Hepatocyte (in vitro differentiated cells): ENCODE data around the gene ATAT1. TPM values are rescaled to one million over a fixed set of nuclear protein-coding genes. Genes with fewer than 3 reads are reported as not detected.

Experiments used
- DNase-seq: peaks from one replicate; pipeline ENCODE4 v3.0.0-alpha.2; 2016; ENCODE audit warnings: low spot score
- H2AFZ ChIP-seq: fragments of 200-600 bp; sonication (generic); 2 replicates; pipeline ENCODE4 v1.6.0; 2016; ENCODE audit warnings: antibody characterized with exemption, mild to moderate bottlenecking
- H3K27ac ChIP-seq: fragments of 200-600 bp; sonication (generic); 2 replicates; pipeline ENCODE4 v1.5.1; 2016; ENCODE audit warnings: mild to moderate bottlenecking
- H3K27me3 ChIP-seq: fragments of 200-600 bp; sonication (generic); 2 replicates; pipeline ENCODE4 v1.6.1; 2016
- H3K36me3 ChIP-seq: fragments of 200-600 bp; sonication (generic); replicated peaks from 2 replicates; pipeline ENCODE4 v1.5.1; 2016; ENCODE audit warnings: low read depth; ENCODE audit not compliant: insufficient read depth
- H3K4me1 ChIP-seq: fragments of 200-600 bp; sonication (generic); 2 replicates; pipeline ENCODE4 v1.5.1; 2016; ENCODE audit warnings: mild to moderate bottlenecking, moderate library complexity; ENCODE audit not compliant: insufficient read depth
- H3K4me2 ChIP-seq: fragments of 200-600 bp; sonication (generic); 2 replicates; pipeline ENCODE4 v1.6.0; 2016
- H3K4me3 ChIP-seq: fragments of 200-600 bp; sonication (generic); 2 replicates; pipeline ENCODE4 v1.5.1; 2016; ENCODE audit warnings: mild to moderate bottlenecking
- H3K79me2 ChIP-seq: fragments of 200-600 bp; sonication (generic); 2 replicates; pipeline ENCODE4 v1.6.0; 2017; ENCODE audit warnings: mild to moderate bottlenecking
- H3K9me2 ChIP-seq: fragments of 200-600 bp; sonication (generic); replicated peaks from 2 replicates; pipeline ENCODE4 v1.6.0; 2017; ENCODE audit warnings: mild to moderate bottlenecking; ENCODE audit not compliant: insufficient read depth
- H3K9me3 ChIP-seq: fragments of 200-600 bp; sonication (generic); 2 replicates; pipeline ENCODE4 v1.5.1; 2016; ENCODE audit warnings: low read depth, mild to moderate bottlenecking
- H4K20me1 ChIP-seq: fragments of 200-600 bp; sonication (generic); 2 replicates; pipeline ENCODE4 v1.6.0; 2016; ENCODE audit warnings: mild to moderate bottlenecking; ENCODE audit not compliant: insufficient read depth, poor library complexity, severe bottlenecking
- EZH2 ChIP-seq: fragments of 200-600 bp; sonication (generic); IDR thresholded peaks from 2 replicates; pipeline ENCODE4 v1.6.1; 2016; ENCODE audit warnings: antibody characterized with exemption, mild to moderate bottlenecking, borderline replicate concordance
- EZH2phosphoT487 ChIP-seq: fragments of 200-600 bp; sonication (generic); IDR thresholded peaks from one replicate; pipeline ENCODE4 v1.6.1; 2018; ENCODE audit warnings: antibody characterized with exemption, mild to moderate bottlenecking, low read depth, moderate library complexity; ENCODE audit not compliant: unreplicated experiment, severe bottlenecking
- WGBS: methylation state at CpG from one replicate; pipeline ENCODE4 v1.1.6; 2016; ENCODE audit warnings: low lambda C conversion rate; ENCODE audit errors: missing lambda C conversion rate; 5-methylcytosine and 5-hydroxymethylcytosine counted together
- polyA plus RNA-seq: library from polyadenylated mRNA; unstranded; fragments of >200 nt; fragmentation: Nextera tagmentation; extraction: Ambion mirVana; gene quantifications from 2 replicates; pipeline ENCODE4 v1.2.1, GENCODE V29; 2016
- total RNA-seq: library from RNA; depleted of rRNA; stranded (reverse); fragments of >200 nt; gene quantifications from 2 replicates; pipeline ENCODE4 v1.2.3, GENCODE V29; 2014
- TF ChIP-seq, protein P1 (sequence below): fragments of 200-600 bp; sonication (generic); IDR thresholded peaks from 2 replicates; pipeline ENCODE4 v1.5.1; 2016; ENCODE audit warnings: antibody characterized with exemption, mild to moderate bottlenecking; ENCODE audit not compliant: poor library complexity

ATAT1 gene
- total RNA-seq = 6.9 and 7.0 TPM in 2 replicates
- 18.3 and 19.7 TPM in 2 replicates for polyA plus RNA-seq

DNA sequence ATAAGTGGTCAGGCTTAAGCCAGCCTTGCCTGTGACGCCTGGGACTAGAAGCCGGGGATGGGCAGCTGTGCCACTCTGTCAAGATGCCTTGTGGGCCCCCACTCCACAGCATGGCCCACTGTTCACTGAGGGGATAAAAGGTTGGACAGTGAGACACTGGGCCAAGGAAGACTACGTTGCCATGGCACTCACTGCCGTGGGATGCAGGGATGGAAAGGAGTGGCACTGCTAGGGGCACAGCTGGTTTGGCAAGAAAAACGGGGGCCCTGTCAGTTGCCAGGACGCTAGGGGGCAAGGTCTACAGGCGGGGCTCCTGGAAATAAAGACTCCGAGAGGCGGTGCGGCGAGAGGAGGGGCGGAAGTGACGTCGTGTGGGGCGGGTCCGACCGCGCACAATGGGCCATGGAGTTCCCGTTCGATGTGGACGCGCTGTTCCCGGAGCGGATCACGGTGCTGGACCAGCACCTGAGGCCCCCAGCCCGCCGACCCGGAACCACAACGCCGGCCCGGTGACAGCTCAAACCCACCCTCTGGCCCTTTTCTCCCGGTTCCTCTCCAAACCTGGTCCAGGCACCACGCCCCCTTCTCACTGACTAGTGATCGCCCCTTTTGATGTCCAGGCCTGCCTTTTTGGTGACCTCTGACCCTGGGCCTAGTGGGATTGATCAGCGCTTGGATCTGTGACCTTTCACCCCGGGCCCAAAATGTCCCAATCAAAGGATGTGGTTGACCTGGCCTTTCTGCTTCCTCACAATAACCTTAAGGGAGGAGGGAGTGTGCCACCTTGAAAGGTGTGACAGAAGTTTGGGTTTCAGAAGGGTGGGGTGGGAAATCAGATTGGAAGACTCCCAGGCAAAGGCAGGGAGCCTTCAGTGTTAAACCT, at the start of gene ATAT1:
TSS of gene ATAT1 (plus strand) at position 391 of the 883 bp plus-strand sequence.
- no peaks in the 10 kb centered on the region for H3K9me2 ChIP-seq
- TF ChIP-seq EZH2 (no peak), EZH2phosphoT487 (no peak)
- TF ChIP-seq, protein P1, sequence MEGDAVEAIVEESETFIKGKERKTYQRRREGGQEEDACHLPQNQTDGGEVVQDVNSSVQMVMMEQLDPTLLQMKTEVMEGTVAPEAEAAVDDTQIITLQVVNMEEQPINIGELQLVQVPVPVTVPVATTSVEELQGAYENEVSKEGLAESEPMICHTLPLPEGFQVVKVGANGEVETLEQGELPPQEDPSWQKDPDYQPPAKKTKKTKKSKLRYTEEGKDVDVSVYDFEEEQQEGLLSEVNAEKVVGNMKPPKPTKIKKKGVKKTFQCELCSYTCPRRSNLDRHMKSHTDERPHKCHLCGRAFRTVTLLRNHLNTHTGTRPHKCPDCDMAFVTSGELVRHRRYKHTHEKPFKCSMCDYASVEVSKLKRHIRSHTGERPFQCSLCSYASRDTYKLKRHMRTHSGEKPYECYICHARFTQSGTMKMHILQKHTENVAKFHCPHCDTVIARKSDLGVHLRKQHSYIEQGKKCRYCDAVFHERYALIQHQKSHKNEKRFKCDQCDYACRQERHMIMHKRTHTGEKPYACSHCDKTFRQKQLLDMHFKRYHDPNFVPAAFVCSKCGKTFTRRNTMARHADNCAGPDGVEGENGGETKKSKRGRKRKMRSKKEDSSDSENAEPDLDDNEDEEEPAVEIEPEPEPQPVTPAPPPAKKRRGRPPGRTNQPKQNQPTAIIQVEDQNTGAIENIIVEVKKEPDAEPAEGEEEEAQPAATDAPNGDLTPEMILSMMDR = peak; percentile 46
- peak within 1 kb of the TSS; percentile 95 for H3K27ac ChIP-seq
- H3K4me2 ChIP-seq = peak within 1 kb of the TSS; percentile 90
- peak; percentile 93 for DNase-seq
- no peaks in the 10 kb centered on the region for H3K9me3 ChIP-seq
- peak within 1 kb of the TSS; percentile 59 for H2AFZ ChIP-seq
- peaks cover 23% of the 10 kb centered on the region for H3K79me2 ChIP-seq
- H3K27me3 ChIP-seq = no peaks in the 10 kb centered on the region
- WGBS = 6% methylated on average over 28 of the region's 36 CpGs
- H3K36me3 ChIP-seq = no peaks in the 10 kb centered on the region
- H4K20me1 ChIP-seq = no peaks in the 10 kb centered on the region
- H3K4me1 ChIP-seq = peaks cover 6% of the 10 kb centered on the region
- peak within 1 kb of the TSS; percentile 46 for H3K4me3 ChIP-seq

DNA sequence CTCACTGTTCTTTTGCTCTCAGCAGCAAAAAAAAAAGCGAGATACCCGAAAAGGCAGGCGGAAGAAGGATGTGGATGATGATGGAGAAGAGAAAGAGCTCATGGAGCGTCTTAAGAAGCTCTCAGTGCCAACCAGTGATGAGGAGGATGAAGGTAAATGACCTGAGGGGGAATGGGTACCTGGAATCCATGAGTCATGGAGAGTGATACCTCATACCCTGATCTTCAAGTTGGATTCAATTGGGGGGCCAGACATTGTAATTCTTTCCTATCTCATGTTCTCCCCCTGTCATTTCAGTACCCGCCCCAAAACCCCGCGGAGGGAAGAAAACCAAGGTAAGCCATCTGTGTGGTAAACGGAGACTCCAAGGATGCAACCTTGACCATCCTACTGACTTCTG, 48.6 kb upstream of the ATAT1 start:
- Histone ChIP-seq H3K27ac (no peak overlapping the region), H3K36me3 (no peaks in the 10 kb centered on the region)

DNA sequence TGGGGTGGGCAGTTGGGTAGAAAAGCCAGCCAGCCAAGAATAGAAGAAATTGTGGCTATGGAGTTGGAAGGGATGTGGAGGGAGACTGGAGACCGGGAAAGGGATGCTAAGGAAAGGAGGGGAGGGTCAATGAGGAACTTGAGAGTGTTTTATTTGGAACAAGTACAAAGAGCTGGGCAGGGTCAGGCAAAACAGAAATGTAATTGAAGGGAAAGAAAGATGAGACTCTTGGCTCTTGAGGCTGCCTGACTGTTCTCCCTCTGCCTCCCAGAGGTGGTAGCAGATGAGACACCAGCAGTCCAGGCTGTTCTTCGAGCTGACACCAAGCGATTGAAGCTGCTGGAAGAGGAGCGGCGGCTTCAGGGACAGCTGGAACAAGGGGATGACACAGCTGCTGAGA, 42.8 kb upstream of the ATAT1 start:
- no peaks in the 10 kb centered on the region for H3K9me3 ChIP-seq
- H3K4me2 ChIP-seq = no peak overlapping the region
- H2AFZ ChIP-seq = no peak overlapping the region
- no peak overlapping the region for H3K27ac ChIP-seq
- H3K4me1 ChIP-seq = no peaks in the 10 kb centered on the region
- no peaks in the 10 kb centered on the region for H3K27me3 ChIP-seq
- H3K9me2 ChIP-seq = no peaks in the 10 kb centered on the region
- no peak for TF ChIP-seq EZH2
- TF ChIP-seq, protein P1 = no peak
- no peak for TF ChIP-seq EZH2phosphoT487
- no peak for DNase-seq
- H4K20me1 ChIP-seq = no peaks in the 10 kb centered on the region
- H3K4me3 ChIP-seq = no peak overlapping the region
- no peaks in the 10 kb centered on the region for H3K36me3 ChIP-seq
- 97% methylated on average over 5 of the region's 5 CpGs for WGBS
- H3K79me2 ChIP-seq = no peaks in the 10 kb centered on the region

More for the DNA sequence above, 48.6 kb upstream of the ATAT1 start:
- Histone ChIP-seq H3K9me2 (no peaks in the 10 kb centered on the region), H3K4me1 (no peaks in the 10 kb centered on the region), H3K4me3 (no peak overlapping the region), H3K9me3 (no peaks in the 10 kb centered on the region), H3K79me2 (peaks cover 38% of the 10 kb centered on the region), H3K4me2 (no peak overlapping the region), H3K27me3 (no peaks in the 10 kb centered on the region), H2AFZ (no peak overlapping the region), H4K20me1 (peaks cover 38% of the 10 kb centered on the region)
- WGBS = 96% methylated on average over 8 of the region's 8 CpGs
- TF ChIP-seq, protein P1 = no peak
- TF ChIP-seq EZH2 (no peak), EZH2phosphoT487 (no peak)
- no peak for DNase-seq
